Ascending aorta (tissue), 2 donors: ENCODE measurements around the gene NME8. TPM values are rescaled to one million over a fixed set of nuclear protein-coding genes. Genes with fewer than 3 reads are reported as not detected.

Source experiments
- DNase-seq, 2 donors: peaks; one replicate each; pipeline ENCODE4 v3.0.0-alpha.2; 2019; ENCODE audit warnings: low spot score in 2 of 2
- H3K27ac ChIP-seq, 2 donors: fragments of 200-600 bp; sonication (generic); one replicate each; pipeline ENCODE4 v1.5.1; 2016 to 2017; ENCODE audit warnings: mild to moderate bottlenecking in 1 of 2
- H3K27me3 ChIP-seq: fragments of 200-600 bp; sonication (generic); one replicate; pipeline ENCODE4 v1.5.1; 2017
- H3K36me3 ChIP-seq, 2 donors: fragments of 200-600 bp; sonication (generic); one replicate each; pipeline ENCODE4 v1.5.1; 2016
- H3K4me1 ChIP-seq, 2 donors: fragments of 200-600 bp; sonication (generic); one replicate each; pipeline ENCODE4 v1.5.1; 2016 to 2017; ENCODE audit warnings: mild to moderate bottlenecking in 1 of 2
- H3K4me3 ChIP-seq, 2 donors: fragments of 200-600 bp; sonication (generic); one replicate each; pipeline ENCODE4 v1.5.1; 2016 to 2017; ENCODE audit warnings: mild to moderate bottlenecking in 1 of 2
- H3K9me3 ChIP-seq, 2 donors: fragments of 200-600 bp; sonication (generic); one replicate each; pipeline ENCODE4 v1.5.1; 2016
- intact Hi-C: fragments of 100-400 bp; cut with DNase I; formaldehyde crosslinking; loops from one replicate; pipeline ENCODE4 v1.15.1; 2023
- total RNA-seq: library from RNA; depleted of rRNA; stranded (reverse); fragments of >200 nt; gene quantifications from one replicate; pipeline ENCODE4 v1.1.0, GENCODE V29; 2016
- TF ChIP-seq, protein P1 (sequence below), 3 experiments: fragments of 200-600 bp in 2 of 3; fragments of 450-650 bp in 1 of 3; sonication (generic) in 2 of 3; IDR thresholded peaks; one replicate each; pipeline ENCODE4 v1.5.1; 2016 to 2019; ENCODE audit warnings: antibody characterized with exemption in 3 of 3, mild to moderate bottlenecking in 1 of 3, moderate library complexity in 1 of 3

The NME8 gene
- total RNA-seq, 1 donor from 2014 or later, result 0.96 TPM

DNA sequence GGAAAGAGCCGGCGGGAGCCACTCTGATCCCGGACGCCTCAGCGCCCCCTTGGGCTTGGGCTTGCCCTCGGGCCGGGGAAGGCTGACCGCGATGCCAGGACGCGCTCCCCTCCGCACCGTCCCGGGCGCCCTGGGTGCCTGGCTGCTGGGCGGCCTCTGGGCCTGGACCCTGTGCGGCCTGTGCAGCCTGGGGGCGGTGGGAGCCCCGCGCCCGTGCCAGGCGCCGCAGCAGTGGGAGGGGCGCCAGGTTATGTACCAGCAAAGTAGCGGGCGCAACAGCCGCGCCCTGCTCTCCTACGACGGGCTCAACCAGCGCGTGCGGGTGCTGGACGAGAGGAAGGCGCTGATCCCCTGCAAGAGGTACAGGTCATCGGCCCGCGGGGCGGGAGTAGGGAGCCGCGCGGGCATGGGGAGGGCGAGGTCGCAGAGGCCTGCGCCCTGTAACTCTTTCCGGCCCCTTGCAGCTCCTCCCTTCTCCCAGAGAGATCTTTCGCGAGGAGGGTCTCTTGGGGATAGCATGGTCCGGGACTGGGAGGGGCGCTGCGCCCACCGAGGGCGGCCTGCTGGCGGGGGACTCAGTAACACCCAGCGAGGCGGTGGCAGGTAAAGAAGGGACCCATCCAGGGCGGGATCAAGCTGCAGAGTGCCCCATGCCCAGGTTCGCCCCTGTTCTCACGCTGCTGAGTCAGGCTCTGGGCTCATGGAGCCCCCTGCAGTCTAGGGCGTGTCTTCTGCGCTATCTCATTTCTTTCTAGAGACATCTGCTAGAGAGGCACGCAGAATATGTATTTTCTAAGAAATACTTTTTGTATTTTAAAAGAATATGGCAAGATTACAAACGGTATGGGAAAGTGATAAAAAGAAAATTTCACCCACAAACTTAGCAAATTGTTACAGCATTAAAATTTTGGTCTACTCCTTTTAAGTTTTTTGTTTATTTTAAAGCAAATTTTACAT, 72.7 kb downstream of the NME8 start:
- no peaks in the 10 kb centered on the region for H3K36me3 ChIP-seq
- H3K27ac ChIP-seq, result peak overlapping the region; percentile 87 to 90
- peak in 1 of 2 donors; percentile 69 for DNase-seq
- H3K27me3 ChIP-seq, result no peaks in the 10 kb centered on the region
- peak overlapping the region; percentile 90 to 97 for H3K4me3 ChIP-seq
- intact Hi-C loops, result loop anchor here (1.0 to 5.0 kb wide), 2 partner anchors 257 to 719 kb away; partner anchors contain the start of gene STARD3NL
- peaks cover 0 to 16% of the 10 kb centered on the region in 2 donors for H3K4me1 ChIP-seq
- H3K9me3 ChIP-seq, result peaks cover 0 to 4% of the 10 kb centered on the region in 2 donors
- TF ChIP-seq, protein P1, sequence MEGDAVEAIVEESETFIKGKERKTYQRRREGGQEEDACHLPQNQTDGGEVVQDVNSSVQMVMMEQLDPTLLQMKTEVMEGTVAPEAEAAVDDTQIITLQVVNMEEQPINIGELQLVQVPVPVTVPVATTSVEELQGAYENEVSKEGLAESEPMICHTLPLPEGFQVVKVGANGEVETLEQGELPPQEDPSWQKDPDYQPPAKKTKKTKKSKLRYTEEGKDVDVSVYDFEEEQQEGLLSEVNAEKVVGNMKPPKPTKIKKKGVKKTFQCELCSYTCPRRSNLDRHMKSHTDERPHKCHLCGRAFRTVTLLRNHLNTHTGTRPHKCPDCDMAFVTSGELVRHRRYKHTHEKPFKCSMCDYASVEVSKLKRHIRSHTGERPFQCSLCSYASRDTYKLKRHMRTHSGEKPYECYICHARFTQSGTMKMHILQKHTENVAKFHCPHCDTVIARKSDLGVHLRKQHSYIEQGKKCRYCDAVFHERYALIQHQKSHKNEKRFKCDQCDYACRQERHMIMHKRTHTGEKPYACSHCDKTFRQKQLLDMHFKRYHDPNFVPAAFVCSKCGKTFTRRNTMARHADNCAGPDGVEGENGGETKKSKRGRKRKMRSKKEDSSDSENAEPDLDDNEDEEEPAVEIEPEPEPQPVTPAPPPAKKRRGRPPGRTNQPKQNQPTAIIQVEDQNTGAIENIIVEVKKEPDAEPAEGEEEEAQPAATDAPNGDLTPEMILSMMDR (IDR thresholded peaks at IDR 0.05), result peak in 1 of 3 experiments; percentile 7

DNA sequence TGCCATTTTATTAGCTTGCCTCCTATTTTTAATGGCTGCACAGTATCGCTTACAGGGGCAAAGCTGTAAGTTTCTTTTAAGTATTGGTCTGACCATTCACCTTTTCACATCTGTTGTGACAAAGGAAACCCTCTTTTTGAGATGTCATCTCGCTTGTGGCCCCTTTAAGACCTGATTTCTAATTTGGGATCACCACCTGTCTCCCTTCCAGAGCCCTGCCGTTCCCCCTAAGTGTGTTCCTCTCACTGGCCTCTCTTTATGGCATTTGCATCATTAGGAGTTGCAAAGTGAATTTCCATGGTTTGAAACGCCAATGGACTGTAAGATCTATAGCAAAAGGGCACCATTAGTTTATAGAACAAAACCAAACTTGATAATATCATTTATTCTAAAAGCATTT, 73.5 kb downstream of the NME8 start:
- H3K4me3 ChIP-seq, result peak overlapping the region; percentile 90 to 97
- TF ChIP-seq, protein P1 (IDR thresholded peaks at IDR 0.05), result no peak
- no peaks in the 10 kb centered on the region for H3K36me3 ChIP-seq
- intact Hi-C loops, result loop anchor here (1.0 to 5.0 kb wide), 2 partner anchors 256 to 720 kb away; partner anchors contain the start of gene STARD3NL
- H3K27me3 ChIP-seq, result no peaks in the 10 kb centered on the region
- H3K4me1 ChIP-seq, result peaks cover 0 to 16% of the 10 kb centered on the region in 2 donors
- H3K9me3 ChIP-seq, result peaks cover 0 to 5% of the 10 kb centered on the region in 2 donors
- peak overlapping the region in 1 of 2 donors; percentile 87 for H3K27ac ChIP-seq
- no peak for DNase-seq

DNA sequence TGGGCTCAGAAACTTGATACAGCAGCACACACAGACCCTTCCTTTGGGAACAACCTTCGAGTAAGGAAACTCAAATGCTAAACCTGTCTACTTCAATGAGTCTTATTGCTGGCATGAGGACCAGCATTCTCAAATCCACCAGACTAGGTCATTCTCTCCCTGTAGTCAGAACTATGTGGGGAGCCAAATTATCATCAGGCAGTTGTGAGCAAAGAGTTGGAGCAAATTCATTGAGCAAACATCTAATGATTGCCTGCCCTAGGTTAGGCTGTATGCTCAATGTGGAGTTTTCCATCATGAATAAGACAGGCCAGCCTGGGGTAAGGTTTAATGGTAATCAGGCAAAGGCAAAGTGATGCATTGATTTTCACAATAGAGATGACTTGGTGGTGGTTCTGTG, 75.6 kb downstream of the NME8 start:
- Histone ChIP-seq H3K36me3 (no peaks in the 10 kb centered on the region), H3K4me1 (peaks cover 0 to 13% of the 10 kb centered on the region in 2 donors), H3K27ac (peak overlapping the region; percentile 53 to 57), H3K9me3 (peaks cover 0 to 5% of the 10 kb centered on the region in 2 donors), H3K27me3 (no peaks in the 10 kb centered on the region), H3K4me3 (no peak overlapping the region)
- TF ChIP-seq, protein P1 (IDR thresholded peaks at IDR 0.05), result no peak
- intact Hi-C loops, result loop anchor here (5.0 kb wide), 1 partner anchor 722 kb away; no protein-coding TSS in a partner anchor
- no peak for DNase-seq

DNA sequence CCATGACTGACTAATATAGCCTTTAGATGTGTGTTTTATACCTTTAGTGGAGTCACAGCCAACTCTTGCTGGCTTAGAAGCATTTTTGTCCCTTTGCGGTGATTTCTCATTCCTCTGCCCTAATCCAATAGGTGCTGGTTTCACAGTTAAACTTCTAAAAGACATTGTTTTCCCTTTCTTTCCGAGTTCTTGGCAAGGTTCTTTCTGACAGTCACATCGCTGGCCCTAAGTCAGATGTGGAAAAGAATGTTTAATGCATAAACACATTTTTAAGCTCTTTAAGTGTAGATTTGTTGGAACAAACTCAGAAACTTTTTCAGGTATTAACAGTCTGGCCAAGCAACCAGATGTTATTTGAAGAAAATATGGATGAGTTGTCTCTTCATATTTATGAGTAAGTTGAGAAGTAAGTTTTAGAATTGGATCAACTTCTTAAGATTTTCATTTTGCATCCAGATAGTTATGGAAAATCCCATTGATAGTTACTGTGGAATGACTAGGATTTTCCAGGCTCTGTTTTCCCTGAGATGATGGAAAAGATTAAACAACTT, 76.2 kb downstream of the NME8 start:
- Histone ChIP-seq H3K27ac (peak overlapping the region; percentile 53 to 57), H3K4me1 (peaks cover 0 to 13% of the 10 kb centered on the region in 2 donors), H3K36me3 (no peaks in the 10 kb centered on the region), H3K4me3 (no peak overlapping the region), H3K27me3 (no peaks in the 10 kb centered on the region), H3K9me3 (peaks cover 0 to 5% of the 10 kb centered on the region in 2 donors)
- DNase-seq, result no peak
- TF ChIP-seq, protein P1 (IDR thresholded peaks at IDR 0.05), result no peak
- intact Hi-C loops, result loop anchor here (5.0 kb wide), 1 partner anchor 722 kb away; no protein-coding TSS in a partner anchor

DNA sequence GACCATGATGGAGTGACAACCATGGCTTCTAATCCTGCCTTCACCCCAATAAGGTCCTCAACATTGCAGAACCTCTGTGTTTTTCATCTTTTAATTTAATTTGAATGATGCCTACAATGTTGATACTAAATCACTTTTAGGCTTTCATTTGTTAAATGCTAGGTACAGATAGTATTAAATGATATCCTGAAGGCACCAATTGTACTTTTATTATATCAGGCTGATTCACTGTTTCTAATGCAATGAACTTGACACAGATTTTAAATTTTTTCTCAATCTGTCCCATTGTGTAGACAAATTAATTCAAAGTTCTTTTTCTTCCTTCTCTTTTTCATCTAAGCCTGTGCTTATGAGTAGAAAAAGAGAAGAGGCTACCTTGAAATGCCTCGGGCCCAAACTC, 77.2 kb downstream of the NME8 start:
- peaks cover 0 to 5% of the 10 kb centered on the region in 2 donors for H3K9me3 ChIP-seq
- H3K4me1 ChIP-seq, result peaks cover 0 to 13% of the 10 kb centered on the region in 2 donors
- TF ChIP-seq, protein P1 (IDR thresholded peaks at IDR 0.05), result no peak
- intact Hi-C loops, result no loop called here
- no peak overlapping the region for H3K4me3 ChIP-seq
- H3K27ac ChIP-seq, result no peak overlapping the region
- no peaks in the 10 kb centered on the region for H3K36me3 ChIP-seq
- H3K27me3 ChIP-seq, result no peaks in the 10 kb centered on the region
- DNase-seq, result no peak
